ENCODE data around the gene CHRND. TPM values are rescaled to one million over a fixed set of nuclear protein-coding genes. Genes with fewer than 3 reads are reported as not detected.

Gene CHRND
- total and polyA plus RNA-seq, 8 donors = 0.07 to 0.22 (median 0.12) TPM; not detected in 5

- intact Hi-C loops (cut with DNase I) = no loop called here
Measured at GRCh38 chr2:232485757-232486557, 40.0 kb upstream of the CHRND start.

GRCh38 chr2:232486558-232487384 lies 39.2 kb upstream of the CHRND start:
- no peaks in the 10 kb centered on the region for H3K9me3 ChIP-seq
- no peak for TF ChIP-seq CTCF (IDR thresholded peaks at IDR 0.05)
- DNase-seq (peak in 2 of 6 donors; percentile 6 to 55), ATAC-seq (no peak), FAIRE-seq (no peak)
- whole genome bisulfite sequencing, 2 donors = 3 to 5% methylated on average over 69 to 74 of the region's 74 CpGs
- H3K36me3 ChIP-seq = no peaks in the 10 kb centered on the region
- intact Hi-C loops (cut with DNase I) = no loop called here
- H3K27ac ChIP-seq = no peak overlapping the region
- no peaks in the 10 kb centered on the region for H3K4me1 ChIP-seq
- peaks cover 0 to 7% (median 3%) of the 10 kb centered on the region in 4 donors for H3K27me3 ChIP-seq
- H3K4me3 ChIP-seq = peak overlapping the region in 1 of 4 donors; percentile 31

More at GRCh38 chr2:232485757-232486557, 40.0 kb upstream of the CHRND start:
- FAIRE-seq (no peak), ATAC-seq (no peak), DNase-seq (peak in 1 of 6 donors; percentile 53)
- Histone ChIP-seq H3K9me3 (no peaks in the 10 kb centered on the region), H3K27ac (no peak overlapping the region), H3K36me3 (no peaks in the 10 kb centered on the region), H3K4me3 (no peak overlapping the region), H3K4me1 (no peaks in the 10 kb centered on the region), H3K27me3 (peaks cover 0 to 7% (median 3%) of the 10 kb centered on the region in 4 donors)
- TF ChIP-seq CTCF (IDR thresholded peaks at IDR 0.05) = no peak
- WGBS, 2 donors = 3 to 4% methylated on average over 88 to 111 of the region's 111 CpGs

- FAIRE-seq = no peak
Measured at GRCh38 chr2:232487385-232488096, 38.4 kb upstream of the CHRND start, which contains the start of gene ECEL1. ECEL1 (minus strand) TSS chr2:232487834; CDS start chr2:232486653, 1,181 bp downstream.

More at GRCh38 chr2:232487385-232488096, 38.4 kb upstream of the CHRND start, which contains the start of gene ECEL1:
- 2 to 4% methylated on average over 30 to 100 of the region's 102 CpGs for WGBS, 2 donors
- Histone ChIP-seq H3K9me3 (no peaks in the 10 kb centered on the region), H3K4me3 (peak within 1 kb of the TSS in 1 of 4 donors; percentile 31), H3K36me3 (no peaks in the 10 kb centered on the region), H3K27ac (no peak within 1 kb of the TSS), H3K27me3 (peaks cover 0 to 7% (median 3%) of the 10 kb centered on the region in 4 donors), H3K4me1 (no peaks in the 10 kb centered on the region)
- DNase-seq = peak in 3 of 6 donors; percentile 11 to 62 (median 46)
- TF ChIP-seq CTCF (IDR thresholded peaks at IDR 0.05) = no peak
- ATAC-seq = peak in 2 of 4 donors; percentile 28 to 31
- intact Hi-C loops (cut with DNase I) = no loop called here

All from pancreas (tissue), 10 donors.